NCI-H2196 (cell line): ENCODE results near the gene TGFBR3.
A peak's percentile ranks its signal among the peaks of the same experiment; 100 is the strongest.
"Not testable (repeated sequence)": the region's sequence is repeated elsewhere in the genome, so short reads cannot be mapped to it uniquely, and the experiment has no call there.

ENCODE experiments used
- DNase-seq: peaks from one replicate; lab custom pipeline; 2025; ENCODE audit not compliant: unreplicated experiment; lab: John Stamatoyannopoulos, UW

Gene TGFBR3

GRCh38 chr1:91697861-91698260 is 188.1 kb downstream of the TGFBR3 start:
- no peak for DNase-seq

DNA sequence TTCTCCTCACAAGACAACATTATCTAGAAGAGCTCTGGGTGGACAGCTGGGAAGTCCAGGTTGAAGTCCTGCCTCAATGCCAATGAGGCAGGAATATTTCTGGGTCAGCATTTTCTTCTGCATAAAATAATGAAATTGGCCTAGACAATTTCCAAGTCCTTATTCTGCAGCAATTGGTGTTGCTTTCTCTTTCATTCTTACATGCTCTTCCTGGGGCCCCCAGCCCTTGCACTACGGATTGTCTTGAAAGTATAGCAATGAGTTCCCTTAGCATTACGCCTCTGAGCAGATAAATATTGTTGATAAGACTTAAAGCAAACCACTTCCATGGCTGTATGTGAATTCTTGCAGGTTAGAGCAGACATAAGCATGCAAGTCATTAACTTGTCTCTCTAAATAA is 188.5 kb downstream of the TGFBR3 start:
- DNase-seq: no peak

DNA sequence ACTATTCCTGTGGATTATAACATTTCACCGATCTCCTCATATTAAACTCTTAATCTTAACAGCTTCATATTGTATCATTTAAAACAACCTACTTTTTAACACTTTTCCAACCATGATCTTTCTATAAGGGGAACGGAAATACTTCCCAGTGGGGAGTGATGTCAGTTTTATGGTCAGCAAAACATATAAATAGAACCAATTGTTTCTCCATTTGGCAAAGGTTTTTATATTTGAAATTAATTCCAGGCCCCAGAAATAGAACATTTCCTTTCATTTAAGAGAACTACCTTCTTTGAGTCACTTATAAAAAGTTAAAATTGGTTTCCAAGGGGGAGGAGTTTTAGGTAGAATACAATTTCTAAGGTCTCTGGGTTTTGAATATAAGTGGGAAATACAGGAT is 189.6 kb downstream of the TGFBR3 start:
- DNase-seq: no peak

DNA sequence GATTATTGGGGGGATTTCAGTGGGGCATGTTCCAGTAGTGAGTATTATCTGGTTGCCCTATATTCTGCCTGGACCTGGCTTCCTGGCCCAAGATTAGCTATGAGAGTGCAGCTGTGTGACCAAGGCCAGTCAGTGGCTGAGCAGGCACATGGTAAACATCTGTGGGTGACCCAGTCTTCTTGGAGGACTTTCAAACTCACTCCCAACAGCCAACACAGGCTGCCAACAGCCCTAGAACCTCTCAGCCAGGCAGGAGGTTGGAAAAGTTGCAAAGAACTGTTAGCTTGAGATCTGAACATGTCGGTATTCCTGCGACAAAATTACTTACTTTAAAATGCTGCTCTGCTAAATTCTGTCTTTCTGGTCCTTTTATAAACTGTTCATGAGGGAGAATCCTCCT is 192.4 kb downstream of the TGFBR3 start:
- DNase-seq: no peak

DNA sequence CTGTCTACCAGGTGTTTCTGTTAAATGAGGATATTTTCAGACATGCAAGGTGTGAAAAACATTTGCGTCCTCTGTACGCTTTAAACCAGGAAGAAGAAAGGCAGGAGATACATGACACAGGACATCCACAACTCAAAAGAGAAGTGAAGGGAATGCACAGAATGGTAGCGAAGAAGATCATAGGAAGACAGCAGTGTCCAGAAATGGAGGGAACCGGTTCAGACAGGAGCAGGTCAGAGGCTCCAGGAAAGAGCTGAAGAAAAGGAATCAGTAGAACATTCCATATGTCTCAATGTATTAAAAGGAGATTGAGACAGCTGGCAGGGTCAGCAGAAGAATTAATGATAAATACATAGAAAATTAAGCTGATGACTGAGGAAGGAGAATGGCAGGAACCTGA is 194.4 kb downstream of the TGFBR3 start:
- DNase-seq: no peak

GRCh38 chr1:91689641-91690481 is 196.1 kb downstream of the TGFBR3 start:
- DNase-seq: no peak

- no peak for DNase-seq
Measured at GRCh38 chr1:91687452-91687851, 198.5 kb downstream of the TGFBR3 start.

- DNase-seq: peak; percentile 51
Measured at GRCh38 chr1:91685994-91686393, 200.0 kb downstream of the TGFBR3 start.

- no peak for DNase-seq
Measured at GRCh38 chr1:91684481-91685196, 201.3 kb downstream of the TGFBR3 start.

DNA sequence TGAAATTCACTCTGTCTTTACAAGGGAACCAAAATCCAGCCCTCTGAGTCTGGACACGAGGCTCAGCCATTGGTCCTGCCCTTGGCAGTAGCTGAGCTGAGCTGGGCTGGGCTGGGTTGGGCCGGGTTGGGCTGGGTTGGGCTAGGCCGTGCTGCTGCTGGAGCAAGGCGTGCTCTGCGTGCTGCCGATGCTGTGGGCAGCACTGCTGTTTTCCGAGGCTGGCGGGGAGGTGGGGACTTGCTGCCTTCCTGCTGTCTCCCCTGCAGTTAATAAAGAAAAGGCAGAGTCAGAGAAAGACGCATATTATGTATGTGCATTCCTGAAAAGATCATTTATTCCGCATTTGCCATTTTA is 202.4 kb downstream of the TGFBR3 start:
- DNase-seq: no peak

DNA sequence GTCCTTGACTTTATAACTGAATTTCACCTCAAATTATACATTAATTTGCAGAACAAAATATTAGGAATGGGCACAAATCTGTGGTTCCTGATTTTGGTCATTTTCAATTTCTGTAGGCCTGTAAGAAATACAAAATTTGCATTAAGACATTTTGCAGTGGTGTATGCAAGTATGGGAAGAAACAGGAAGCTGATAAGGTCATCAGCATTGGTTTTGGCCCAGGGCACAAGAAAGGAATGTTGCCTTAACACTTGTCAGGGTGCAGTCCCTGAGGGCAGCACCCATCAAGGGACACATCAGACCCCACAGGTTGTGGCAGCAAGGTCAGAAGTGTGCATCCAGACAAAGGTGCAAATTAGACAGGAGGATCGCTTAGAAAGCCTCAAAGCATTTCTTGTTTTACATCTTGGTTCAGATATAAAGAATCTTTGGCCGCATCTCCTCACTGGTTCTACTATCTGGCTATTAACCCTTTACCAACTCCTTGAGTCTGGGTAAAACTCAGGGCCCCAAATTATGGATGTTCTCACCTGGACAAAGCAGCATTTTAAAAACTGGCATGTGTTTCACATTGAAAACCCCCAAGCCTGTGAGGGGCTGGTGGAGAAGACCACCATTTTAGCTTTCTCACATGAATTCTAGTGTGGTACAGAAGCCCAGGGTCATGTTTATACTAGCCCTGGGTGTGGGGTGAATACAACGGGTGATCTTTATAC is 202.9 kb downstream of the TGFBR3 start:
- DNase-seq: no peak

- no peak for DNase-seq
Measured at GRCh38 chr1:91680556-91681155, 205.3 kb downstream of the TGFBR3 start.

DNA sequence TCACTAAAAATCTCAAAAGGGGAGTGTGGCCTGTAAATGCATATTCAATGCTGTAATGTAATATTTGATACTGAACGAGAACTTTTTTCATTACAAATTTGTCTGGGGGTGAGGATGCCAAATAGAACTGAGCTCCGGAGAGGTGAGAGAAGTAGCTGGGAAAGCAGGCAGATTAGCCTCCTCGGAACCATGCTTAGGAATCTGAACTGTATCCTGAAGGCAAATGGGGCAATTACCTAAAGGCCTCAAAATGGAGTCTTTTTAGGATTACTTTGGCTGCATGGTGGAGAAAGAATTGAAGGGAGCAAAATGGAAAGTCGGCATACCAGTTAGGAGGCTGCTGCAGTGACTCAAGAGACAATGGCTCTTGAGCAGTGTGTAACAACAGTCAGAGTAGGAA is 206.5 kb downstream of the TGFBR3 start:
- no peak for DNase-seq

DNA sequence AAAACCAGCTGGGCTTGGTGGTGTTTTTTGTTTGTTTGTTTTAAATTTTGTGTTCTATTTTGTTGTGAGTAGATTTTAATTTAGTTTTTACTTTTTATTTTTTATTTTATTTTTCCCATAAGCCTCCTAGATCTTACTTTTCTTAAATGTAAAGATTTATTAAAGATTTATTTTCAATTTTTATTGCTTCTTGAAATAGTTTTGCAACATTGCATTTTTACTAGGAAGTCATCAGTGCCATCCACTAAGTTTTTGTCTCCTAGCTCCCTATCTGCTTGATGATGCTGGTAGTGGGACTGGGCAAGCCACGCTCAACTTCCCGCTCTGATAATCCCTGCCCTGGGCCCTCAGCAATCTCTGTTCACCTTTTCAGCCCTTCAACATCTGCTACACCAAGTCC is 209.9 kb downstream of the TGFBR3 start:
- DNase-seq: no peak

GRCh38 chr1:91674107-91674506 is 211.8 kb downstream of the TGFBR3 start:
- no peak for DNase-seq

GRCh38 chr1:91673613-91674012 is 212.3 kb downstream of the TGFBR3 start:
- DNase-seq: no peak

GRCh38 chr1:91672601-91673161 is 213.3 kb downstream of the TGFBR3 start:
- no peak for DNase-seq

DNA sequence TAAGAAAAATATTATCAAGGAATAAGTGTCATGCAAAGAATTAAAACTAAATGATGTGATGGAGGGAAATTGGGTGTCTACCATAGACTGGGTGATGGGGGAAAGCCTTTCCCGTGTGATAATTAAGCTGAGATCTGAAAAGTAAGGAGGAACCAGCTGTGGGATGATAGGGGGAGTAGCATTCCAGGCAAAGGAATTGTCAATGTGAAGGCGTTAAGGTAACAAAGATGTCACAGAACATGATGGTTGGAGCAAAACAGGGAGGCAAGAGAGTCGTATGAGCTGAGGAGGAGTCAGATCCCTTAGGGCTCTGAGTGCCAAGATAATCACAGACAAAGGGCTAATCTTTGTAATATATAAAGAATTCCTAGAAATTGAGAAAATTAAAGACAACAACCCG is 215.2 kb downstream of the TGFBR3 start:
- DNase-seq: no peak

DNA sequence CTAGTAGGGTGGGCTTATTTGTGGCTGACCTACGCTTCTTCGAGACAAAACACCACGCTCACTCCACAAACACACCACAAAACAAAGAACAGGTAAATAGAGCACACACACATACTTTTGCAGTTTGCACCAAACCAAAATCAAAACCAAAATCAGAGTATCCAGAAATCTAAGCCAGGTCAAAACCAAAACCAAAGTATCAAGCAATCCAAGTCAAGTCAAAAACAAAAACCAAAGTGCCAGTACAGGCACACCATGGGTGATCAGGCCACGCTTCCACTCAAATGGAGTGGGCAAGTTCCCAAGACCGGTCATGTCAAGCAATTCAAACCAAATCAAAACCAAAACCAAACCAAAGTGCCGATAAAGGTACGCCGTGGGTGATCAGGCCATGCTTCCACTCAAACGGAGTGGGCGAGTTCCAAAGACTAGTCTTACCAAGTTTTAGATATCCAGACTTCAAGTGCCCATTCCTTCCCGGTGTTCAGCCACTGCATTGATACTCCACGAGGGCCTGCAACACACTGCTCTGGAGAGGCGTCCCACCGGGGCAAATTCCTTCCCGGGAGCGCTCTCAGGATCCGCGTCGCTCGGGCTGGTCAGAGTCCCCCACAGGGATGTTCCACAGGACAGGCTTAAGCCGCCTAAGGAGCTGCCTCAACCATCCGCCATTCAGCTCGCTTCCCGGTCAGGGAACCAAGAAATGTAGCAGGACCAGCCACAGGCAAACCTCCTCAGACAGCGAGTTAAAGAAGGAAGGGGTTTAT is 216.2 kb downstream of the TGFBR3 start:
- no peak for DNase-seq

DNA sequence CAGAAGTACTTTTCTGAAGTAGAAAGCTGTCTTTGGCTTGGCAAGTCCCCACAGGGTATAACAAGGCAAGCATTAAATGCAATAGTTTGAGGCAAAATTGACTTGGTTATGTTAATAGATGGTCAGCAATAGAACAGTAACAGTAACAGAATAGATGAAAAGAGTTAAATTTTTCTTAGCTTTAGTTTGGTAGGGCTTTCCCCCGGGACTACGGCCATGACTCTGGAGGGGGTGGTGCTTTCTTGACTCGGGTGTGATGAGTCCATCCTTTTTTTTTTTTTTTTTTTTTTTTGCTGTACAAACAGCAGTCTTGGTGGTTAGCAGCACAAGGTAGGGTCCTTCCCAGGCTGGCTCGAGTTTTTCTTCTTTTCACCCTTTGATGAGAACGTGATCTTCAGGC is 219.3 kb downstream of the TGFBR3 start:
- DNase-seq: not testable (repeated sequence)
